ENCODE results near the gene KIAA2012.

Gene KIAA2012

GRCh38 chr2:202157211-202157990 is 84.3 kb downstream of the KIAA2012 start:
- no peak for DNase-seq

GRCh38 chr2:202158796-202159195 is 85.7 kb downstream of the KIAA2012 start:
- no peak for DNase-seq

- peak; percentile 79 for DNase-seq
These were observed 88.2 kb downstream of the KIAA2012 start for GRCh38 chr2:202161151-202161835.

- no peak for DNase-seq
These were observed 91.4 kb downstream of the KIAA2012 start for GRCh38 chr2:202164411-202164810.

GRCh38 chr2:202165208-202165607 is 92.2 kb downstream of the KIAA2012 start:
- DNase-seq = no peak

GRCh38 chr2:202165945-202166344 is 92.9 kb downstream of the KIAA2012 start:
- DNase-seq = no peak

- no peak for DNase-seq
These were observed 96.1 kb downstream of the KIAA2012 start for GRCh38 chr2:202169131-202169530.

- no peak for DNase-seq
These were observed 96.9 kb downstream of the KIAA2012 start for GRCh38 chr2:202169832-202170424.

GRCh38 chr2:202171241-202171825 is 98.3 kb downstream of the KIAA2012 start:
- no peak for DNase-seq

- DNase-seq = no peak
These were observed 99.6 kb downstream of the KIAA2012 start for GRCh38 chr2:202172439-202173211.

- peak; percentile 63 for DNase-seq
These were observed 105.4 kb downstream of the KIAA2012 start for GRCh38 chr2:202178346-202178958.

- DNase-seq = no peak
These were observed 111.5 kb downstream of the KIAA2012 start for GRCh38 chr2:202184557-202184956.

GRCh38 chr2:202185156-202185555 is 112.1 kb downstream of the KIAA2012 start:
- peak; percentile 93 for DNase-seq

- DNase-seq = no peak
These were observed 113.7 kb downstream of the KIAA2012 start for GRCh38 chr2:202186641-202187202.

GRCh38 chr2:202187570-202187969 is 114.5 kb downstream of the KIAA2012 start:
- no peak for DNase-seq

- no peak for DNase-seq
These were observed 120.2 kb downstream of the KIAA2012 start for GRCh38 chr2:202193305-202193704.

GRCh38 chr2:202193881-202194353 is 120.9 kb downstream of the KIAA2012 start:
- DNase-seq = no peak

GRCh38 chr2:202194418-202194817 is 121.4 kb downstream of the KIAA2012 start:
- DNase-seq = no peak

GRCh38 chr2:202196727-202197126 is 123.7 kb downstream of the KIAA2012 start:
- DNase-seq = no peak

GRCh38 chr2:202201220-202202160 is 128.4 kb downstream of the KIAA2012 start:
- no peak for DNase-seq

GRCh38 chr2:202203348-202203747 is 130.3 kb downstream of the KIAA2012 start:
- DNase-seq = no peak

Data from NCI-H2171 (cell line).